NCI-H2227 (cell line): ENCODE measurements around the gene CNPY4.

ENCODE experiments used
- DNase-seq: peaks from one replicate; lab custom pipeline; 2025; ENCODE audit not compliant: unreplicated experiment; lab: John Stamatoyannopoulos, UW

Gene CNPY4

GRCh38 chr7:100119072-100119969 lies at the start of gene CNPY4, which contains the start of gene TAF6:
TSS of gene CNPY4 (plus strand) at chr7:100119634. CDS start at chr7:100119745, 111 bp downstream.
TSS of gene TAF6 (minus strand) at chr7:100119358. CDS start at chr7:100114209, 5,149 bp downstream.
- DNase-seq: peak; percentile 98

GRCh38 chr7:100069991-100070390 lies 49.4 kb upstream of the CNPY4 start:
- DNase-seq: no peak

- no peak for DNase-seq
Measured at GRCh38 chr7:100071018-100071723, 48.3 kb upstream of the CNPY4 start.

GRCh38 chr7:100072462-100072861 lies 47.0 kb upstream of the CNPY4 start:
- DNase-seq: no peak

GRCh38 chr7:100074841-100075240 lies 44.6 kb upstream of the CNPY4 start:
- no peak for DNase-seq

- DNase-seq: no peak
Measured at GRCh38 chr7:100075418-100075817, 44.0 kb upstream of the CNPY4 start.

GRCh38 chr7:100077205-100077604 lies 42.2 kb upstream of the CNPY4 start:
- no peak for DNase-seq

- no peak for DNase-seq
Measured at GRCh38 chr7:100079024-100079560, 40.3 kb upstream of the CNPY4 start.

GRCh38 chr7:100080907-100081534 lies 38.4 kb upstream of the CNPY4 start:
- DNase-seq: peak; percentile 64

GRCh38 chr7:100081535-100082102 lies 37.8 kb upstream of the CNPY4 start, which contains the start of gene ZNF3:
TSS of gene ZNF3 (minus strand) at chr7:100081723. CDS start at chr7:100077357, 4,366 bp downstream.
- peak; percentile 100 for DNase-seq

GRCh38 chr7:100082978-100083377 lies 36.5 kb upstream of the CNPY4 start:
- no peak for DNase-seq

GRCh38 chr7:100085515-100085914 lies 33.9 kb upstream of the CNPY4 start:
- DNase-seq: no peak

GRCh38 chr7:100087055-100087750 lies 32.2 kb upstream of the CNPY4 start:
- DNase-seq: no peak

- no peak for DNase-seq
Measured at GRCh38 chr7:100088095-100088620, 31.3 kb upstream of the CNPY4 start.

GRCh38 chr7:100088621-100089457 lies 30.6 kb upstream of the CNPY4 start, which contains the start of gene COPS6:
TSS of gene COPS6 (plus strand) at chr7:100088969. CDS start at chr7:100088991, 22 bp downstream.
- peak; percentile 90 for DNase-seq

- DNase-seq: no peak
Measured at GRCh38 chr7:100089458-100090196, 29.8 kb upstream of the CNPY4 start.

GRCh38 chr7:100090527-100091410 lies 28.7 kb upstream of the CNPY4 start:
- no peak for DNase-seq
